HG02840 (cell line): ENCODE data around the gene AP1B1.
"Not testable (repeated sequence)": the region's sequence is repeated elsewhere in the genome, so short reads cannot be mapped to it uniquely, and the experiment has no call there.

Experiments used
- ATAC-seq: cut with Tn5 transposase; IDR thresholded peaks from one replicate; pipeline ENCODE4 v1.9.1; 2021; ENCODE audit warnings: mild to moderate bottlenecking, moderate library complexity, moderate number of reproducible peaks; ENCODE audit not compliant: unreplicated experiment, low FRiP score

AP1B1 gene

DNA sequence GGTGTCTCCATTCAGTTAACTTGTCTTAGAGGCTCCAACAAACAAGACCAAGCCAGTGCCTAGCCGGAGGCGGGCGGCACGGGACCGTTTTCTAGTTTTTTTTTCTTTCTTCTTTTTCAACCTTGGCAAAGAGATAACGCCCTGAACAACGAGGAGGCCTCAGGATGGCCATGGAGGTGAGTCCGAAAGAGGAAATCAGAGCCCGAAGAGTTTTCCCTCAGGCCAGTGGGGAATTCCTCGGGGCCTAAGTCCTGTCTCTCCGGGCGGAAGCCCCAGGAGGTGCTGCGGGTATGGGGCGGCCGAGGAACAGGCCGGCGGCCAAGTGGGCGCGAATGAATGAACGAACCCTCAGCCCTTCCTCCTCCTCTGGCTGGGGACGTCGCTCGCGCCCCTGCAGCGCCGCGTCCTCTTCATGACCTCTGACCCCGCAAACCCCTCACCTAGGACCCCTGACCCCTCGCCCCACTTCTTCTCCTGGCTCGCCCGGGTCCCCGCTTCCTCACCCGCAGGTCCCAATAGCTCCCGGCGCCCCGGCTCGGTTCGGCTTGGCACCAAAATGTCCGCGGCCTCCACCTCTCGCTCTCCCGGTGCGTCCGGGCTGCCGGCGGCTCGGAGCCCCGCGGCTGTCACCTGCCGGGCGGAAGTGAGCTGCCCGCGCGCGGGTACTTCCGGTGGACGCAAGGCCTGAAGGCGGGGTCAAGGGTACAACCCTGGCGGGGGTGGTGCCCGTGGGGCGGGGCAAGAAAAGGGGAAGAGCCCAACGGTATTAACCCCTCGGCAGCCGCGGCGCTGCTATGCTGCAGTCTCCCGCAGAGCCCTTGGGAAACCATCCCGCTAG is at the start of gene AP1B1:
AP1B1 (minus strand) TSS at position 650 of the 838 bp plus-strand sequence. CDS start 21,327 bp downstream, outside the sequence.
- peak; percentile 81 for ATAC-seq

DNA sequence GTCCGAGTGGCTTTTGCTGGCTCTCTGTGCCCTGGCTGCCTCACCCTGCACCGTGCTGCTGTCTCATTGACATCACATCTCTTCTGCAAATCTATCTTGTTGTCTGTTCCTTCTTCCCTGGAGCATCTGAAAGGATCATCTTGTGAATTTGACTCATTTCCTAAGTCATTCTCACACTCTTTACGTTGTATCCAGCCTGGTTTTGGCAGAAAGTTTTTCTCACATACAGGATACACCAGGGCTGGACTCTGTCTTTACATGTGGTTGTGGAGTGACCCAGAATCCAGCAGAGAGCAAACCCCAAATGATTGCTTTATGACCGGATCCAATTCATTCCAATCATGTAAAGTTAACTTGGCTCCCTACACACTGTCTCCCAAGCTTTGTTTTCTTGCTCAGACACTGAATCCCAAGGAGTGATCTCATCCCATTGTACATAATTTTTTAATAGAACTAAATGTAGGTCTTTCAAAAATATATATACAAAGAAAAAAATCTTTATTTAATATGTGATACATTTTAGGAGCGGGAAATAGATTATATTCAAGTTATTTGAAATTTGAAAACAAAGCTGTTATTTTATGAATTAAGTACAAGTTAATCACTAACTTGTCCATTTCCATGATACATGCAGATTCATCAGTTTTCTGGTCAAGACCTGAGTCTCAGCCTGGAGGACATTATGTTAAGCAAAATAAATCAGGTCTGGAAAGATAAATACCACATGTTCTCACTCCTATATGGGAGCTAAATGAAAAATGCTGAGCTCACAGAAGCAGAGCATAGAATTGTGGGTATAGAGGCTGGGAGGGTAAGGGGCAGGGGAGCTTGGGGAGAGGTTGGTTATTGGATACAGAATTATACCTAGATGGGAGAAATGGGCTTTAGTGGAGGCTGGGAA is 47.1 kb upstream of the AP1B1 start:
- no peak for ATAC-seq

DNA sequence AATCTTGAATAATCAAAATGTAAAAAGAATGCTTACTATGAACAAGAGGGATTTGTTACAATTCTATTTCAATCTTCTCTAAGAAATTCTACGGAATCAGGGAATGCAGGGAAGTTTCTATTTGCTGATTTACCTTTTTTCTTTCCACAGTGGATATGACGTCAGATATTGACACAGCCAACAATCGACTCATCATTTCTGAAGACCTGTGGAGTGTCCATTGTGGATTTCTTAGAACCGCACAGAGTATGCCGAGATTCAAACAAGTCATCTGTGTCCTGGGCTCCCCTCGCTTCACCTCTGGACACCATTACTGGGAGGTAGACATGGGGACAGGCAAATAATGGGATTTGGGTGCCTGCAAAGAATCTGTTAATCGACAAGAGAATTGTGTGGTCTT is 45.9 kb upstream of the AP1B1 start:
- no peak for ATAC-seq

DNA sequence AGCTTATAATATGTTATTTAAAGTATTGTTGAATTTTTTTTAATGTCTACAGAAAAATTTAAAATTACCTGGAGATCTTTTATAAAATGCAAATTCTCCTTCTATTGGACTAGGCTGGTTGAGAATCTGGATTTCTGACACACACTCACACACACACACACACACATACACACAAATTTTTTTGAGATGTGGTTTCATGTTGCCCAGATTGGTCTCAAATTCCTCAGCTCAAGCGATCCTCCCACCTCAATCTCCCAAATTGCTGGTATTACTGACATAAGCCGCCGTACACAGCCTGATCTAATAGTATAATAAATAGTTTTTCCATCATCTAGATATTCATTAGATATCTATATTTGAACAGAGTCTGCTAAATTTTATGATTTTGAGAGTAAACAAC is 45.5 kb upstream of the AP1B1 start:
- no peak for ATAC-seq

DNA sequence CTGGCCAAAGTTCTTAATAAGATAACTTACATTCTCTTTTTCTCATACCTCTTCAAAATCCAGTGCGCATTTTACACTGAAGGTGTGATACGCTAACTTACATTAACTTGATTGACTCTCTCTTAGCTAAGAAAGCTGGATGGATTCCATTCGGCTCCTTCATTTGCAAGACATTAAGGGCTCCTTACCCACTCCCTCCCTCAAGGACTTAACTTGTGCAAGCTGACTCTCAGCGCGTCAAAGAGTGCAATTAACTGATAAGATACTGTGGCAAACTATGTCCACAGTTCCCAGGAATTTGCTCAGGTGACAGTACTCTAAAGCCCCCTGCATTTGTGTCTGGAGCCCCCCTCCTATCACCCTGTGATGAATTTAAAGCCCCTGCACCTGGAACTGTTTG is 43.6 kb upstream of the AP1B1 start:
- no peak for ATAC-seq

DNA sequence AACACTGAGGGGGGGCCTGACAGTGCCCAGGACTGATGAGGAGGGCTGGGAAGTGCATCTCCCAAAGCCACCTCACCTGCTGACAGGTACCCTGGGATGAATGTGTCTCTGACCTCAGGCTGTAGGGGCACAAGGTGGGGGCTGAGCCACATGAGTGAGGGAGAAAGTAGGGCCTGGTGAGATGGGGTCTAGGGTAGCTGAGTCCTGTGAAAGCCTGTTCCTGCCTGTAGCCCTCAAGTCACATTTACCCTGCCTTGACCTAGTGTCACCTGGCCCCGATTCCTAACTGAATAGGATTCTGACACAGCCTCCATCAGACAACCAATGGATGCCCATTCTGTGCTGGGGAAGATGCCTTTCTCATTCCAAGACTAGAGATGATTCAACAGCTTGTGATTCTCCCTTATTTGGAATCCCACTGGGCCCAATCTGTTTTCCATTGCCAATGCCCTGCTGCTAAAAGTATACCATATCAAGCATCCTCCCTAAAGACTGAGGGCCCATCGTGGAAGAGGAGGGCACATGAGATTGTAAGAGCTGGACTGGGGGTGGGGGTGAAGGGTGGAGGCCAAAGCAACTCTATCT is 38.9 kb upstream of the AP1B1 start:
- no peak for ATAC-seq

DNA sequence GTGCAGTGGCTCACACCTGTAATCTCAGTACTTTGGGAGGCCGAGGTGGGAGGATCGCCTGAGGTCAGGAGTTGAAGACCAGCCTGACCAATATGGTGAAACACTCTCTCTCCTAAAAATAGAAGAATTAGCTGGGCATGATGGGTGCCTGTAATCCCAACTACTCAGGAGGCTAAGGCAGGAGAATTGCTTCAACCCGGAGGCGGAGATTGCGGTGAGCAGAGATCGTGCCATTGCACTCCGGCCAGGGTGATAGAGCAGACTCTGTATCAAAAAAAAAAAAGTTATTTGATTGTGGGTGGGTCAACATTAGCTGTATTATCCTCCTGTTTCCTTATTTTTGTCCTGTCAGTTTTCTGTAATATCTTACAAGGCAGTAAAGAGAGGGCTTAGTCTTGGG is 38.1 kb upstream of the AP1B1 start:
- ATAC-seq: no peak

DNA sequence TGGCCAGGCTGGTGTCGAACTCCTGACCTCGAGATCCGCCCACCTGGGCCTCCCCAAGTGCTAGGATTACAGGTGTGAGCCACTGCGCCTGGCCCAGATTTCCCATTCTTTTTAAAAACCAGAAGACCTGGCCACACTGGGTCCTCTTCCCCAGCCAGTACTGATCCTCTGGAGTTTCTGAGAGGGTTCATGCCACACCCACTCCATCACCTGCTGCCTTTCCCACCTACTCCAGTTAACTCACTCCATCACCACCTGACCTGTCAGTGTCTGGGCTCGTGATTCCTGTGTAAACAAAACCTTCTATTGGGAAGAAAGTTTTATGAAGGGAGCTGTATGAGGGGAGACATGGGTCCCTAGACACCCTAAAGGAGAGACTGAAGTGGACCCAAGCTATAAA is 30.3 kb upstream of the AP1B1 start:
- not testable (repeated sequence) for ATAC-seq

DNA sequence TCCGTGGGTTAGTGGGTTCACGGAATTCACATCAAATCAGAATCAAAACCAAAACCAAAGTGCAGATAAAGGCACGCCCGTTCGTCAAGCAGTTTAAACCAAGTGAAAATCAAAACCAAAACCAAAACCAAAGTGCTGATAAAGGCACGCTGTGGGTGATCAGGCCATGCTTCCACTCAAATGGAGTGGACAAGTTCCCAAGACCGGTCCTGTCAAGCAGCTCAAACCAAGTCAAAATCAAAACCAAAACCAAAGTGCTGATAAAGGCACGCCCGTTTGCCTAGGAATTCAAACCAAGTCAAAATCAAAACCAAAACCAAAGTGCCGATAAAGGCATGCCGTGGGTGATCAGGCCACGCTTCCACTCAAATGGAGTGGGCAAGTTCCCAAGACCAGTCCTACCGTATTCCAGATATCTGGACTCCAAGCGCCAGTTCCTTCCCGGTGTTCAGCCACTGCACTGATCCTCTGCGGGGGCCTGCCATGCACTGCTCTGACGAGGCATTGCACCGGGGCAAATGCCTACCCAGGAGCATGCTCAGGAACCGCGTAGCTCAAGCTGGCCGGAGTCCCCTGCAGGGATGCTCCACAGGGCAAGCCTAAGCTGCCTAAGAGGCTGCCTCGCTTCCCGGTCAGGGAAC is 26.7 kb upstream of the AP1B1 start:
- not testable (repeated sequence) for ATAC-seq

DNA sequence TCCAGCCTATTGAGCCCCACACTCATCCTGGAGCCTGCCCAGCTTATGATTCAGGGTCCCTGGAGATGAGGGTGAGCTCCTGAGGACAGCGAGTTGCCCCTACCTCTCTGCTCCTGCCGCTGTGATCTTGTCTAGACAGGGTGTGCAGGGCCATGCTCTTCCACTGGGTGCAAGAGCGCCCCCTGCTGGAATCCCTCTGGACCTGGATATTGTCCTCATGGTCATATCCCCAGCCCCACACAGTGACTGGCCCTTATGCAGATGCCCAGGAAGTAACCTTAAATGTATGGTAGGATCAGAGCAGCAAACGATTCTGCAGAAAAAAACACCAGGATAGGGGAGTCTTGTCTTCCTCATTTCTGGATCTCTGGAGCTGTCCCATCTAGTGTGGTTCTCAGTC is 24.4 kb upstream of the AP1B1 start:
- not testable (repeated sequence) for ATAC-seq

DNA sequence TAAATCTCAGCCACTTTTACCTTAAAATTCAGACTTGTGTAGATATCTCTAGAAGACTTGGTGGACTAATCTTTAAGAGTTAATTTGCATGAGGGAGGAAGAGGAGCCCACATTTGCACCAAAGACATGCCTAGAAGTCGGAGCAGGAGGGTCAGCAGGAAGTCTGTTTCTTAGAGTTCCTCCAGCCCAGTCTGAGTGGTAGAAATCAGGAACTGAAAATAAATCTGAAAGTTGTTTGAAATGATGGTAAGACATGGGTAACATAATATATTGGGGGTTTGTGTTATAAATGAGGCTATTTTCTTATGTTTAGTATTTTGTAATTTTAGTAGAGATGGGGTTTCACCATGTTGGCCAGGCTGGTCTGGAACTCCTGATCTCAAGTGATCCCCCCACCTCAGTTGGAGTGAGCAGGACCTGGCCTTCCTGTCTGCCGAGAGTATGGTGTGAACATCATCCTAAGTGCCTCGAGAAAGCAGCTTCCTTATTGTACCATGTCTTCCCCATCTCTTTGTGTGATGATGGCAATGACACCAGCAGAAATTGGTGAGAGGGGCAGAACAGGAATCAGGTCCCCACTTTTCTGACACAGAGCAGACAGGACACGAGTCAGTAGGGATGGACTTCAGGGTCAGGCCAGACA is 23.3 kb upstream of the AP1B1 start:
- ATAC-seq: peak; percentile 50

DNA sequence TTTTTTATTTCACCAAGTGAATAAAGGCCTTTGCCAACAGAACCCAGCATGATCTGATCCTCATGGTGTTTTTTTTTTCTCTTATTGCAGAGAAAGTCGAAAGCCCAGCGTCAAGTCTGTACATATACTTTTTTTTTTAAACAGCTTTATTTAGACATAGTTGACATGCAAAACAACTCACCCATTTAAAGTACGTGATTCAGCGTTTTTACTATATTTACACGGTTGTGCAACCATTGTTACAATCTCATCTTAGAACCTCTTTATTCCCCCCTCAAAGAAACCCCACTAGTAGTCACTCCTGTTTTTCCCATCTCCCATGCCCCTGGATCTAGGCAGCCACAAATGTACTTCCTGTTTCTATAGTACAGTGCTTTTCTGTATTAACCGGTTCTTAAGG is 20.6 kb upstream of the AP1B1 start:
- no peak for ATAC-seq

DNA sequence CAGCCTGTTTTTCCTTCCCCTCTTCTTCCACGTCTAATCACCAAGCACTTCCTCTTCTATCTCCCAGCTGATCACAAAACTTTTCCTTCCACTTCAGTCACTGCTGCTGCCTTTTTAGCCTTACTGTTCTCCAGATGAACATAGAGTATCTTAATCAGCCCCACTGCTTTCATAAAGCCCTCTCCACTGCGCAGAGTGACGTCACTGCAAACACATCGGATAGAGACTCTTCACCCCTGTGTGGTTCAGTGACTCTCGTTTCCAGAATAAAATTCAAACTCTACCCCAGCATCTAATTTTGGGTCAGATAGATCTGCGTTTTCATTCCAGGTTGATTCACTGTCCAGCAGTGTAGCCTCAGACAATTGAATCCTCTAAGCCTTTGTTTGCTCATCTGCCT is 13.2 kb upstream of the AP1B1 start:
- ATAC-seq: not testable (repeated sequence)

DNA sequence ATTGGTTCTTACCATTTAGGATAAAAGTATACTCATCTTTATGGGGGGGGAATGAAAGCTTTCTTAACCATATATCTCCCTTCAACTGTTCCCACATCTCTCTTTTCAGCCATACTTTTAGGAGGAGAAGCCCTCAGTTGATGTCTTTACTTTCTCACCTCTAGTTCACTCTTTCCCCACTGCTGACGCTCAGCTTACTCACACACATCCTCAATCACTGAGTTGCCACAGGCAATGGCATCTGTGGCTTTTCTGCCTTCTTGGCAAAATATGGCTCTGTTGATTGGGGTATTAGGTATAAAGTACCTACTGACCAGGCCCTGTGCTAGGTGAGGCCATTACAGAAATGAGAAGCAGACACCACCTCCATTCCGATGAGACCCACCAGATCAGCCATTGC is 12.2 kb upstream of the AP1B1 start:
- no peak for ATAC-seq

DNA sequence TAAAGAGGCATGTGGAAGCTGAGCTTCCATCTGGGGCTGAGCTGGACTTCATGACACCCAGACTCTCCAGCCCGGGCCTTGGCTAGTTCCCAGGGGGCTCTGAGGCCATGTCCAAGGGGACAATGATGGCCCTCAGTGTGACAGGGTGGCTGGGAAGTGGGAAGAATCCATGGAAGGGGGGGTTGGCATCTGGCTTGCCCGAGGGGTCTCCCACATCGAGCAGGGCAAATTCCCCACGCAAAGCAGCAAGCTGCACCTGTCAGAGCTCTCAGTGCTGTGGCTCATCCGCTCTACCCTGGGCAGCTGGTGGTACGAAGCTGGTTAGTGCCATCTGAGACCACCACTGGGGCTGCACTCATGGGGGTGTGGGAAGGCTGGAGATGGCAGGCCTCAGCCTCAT is 9.4 kb upstream of the AP1B1 start:
- ATAC-seq: no peak

DNA sequence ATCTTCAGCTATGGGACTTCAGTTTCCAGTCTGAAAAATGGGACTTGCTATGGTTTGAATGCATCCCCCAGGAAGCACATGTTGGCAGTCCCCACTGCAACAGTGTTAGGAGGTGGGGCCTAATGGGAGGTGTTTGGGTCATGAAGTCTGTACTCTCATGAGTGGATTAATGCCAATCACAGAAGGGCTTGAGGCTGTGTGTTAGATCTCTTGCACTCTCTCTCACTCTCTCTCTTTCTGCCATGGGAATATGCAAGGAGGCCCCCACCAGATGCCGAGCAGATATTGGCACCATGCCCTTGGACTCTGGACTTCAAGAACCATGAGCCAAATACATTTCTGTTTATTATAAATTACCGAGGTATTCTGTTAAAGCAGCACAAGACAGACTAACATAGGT is 7.8 kb upstream of the AP1B1 start:
- ATAC-seq: no peak

DNA sequence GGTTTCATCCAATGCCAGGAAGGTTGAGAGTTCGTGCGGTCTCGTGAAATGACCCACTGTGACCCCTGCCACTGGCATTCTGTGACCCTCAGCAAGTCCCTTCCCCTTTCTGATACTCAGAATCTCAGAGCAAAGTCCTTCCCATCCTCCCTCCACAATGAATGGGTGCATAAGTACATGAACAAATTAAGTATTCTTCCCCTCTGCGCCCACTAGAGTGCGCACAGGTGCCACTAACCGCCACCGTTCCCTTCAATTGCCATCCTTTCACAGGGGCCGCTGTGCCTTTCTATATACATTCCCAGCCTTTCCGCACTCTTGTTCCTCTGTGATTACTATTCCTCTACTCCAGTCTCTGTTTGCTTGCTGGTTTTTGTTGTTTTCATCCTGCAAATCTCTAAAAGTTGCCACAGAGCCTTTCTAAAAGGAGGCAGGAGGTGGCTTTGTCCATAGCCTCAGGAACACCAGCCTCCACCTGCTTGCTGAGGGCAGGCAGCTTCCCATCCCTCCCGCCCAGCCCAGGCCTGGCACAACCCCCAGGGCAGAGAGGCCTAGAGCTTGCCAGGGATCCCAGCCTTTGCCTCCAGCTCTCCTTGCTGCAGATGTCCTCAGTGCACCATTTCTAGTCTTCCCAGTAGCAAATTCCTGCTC is 6.7 kb upstream of the AP1B1 start:
- ATAC-seq: no peak

DNA sequence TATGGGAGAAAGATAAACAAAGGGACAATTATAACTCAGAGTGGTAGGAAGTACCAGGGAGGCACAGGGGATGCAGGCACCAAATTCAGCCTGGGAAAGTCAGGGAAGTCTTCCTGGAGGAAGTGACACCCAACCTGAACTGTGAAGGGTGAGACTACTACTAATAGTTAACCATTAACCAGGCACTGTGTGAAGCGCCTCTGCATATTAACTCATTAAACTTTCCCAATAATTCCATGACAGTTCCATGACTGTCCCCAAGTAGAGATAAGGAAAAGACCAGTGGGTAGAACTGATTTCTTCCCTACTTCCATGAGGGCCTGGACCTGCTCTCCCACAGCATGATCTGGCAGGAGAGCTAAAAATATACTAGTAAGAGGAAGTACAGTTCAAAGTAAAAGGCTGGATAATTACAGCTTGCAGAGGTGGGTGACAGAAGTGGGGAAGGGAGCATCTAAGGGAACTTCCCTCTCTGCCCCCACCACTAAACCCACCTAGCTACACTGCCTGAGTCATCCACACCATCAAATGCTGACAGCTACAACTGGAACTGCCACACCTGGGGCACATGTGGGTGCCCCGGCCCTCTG is 4.7 kb upstream of the AP1B1 start:
- ATAC-seq: no peak

DNA sequence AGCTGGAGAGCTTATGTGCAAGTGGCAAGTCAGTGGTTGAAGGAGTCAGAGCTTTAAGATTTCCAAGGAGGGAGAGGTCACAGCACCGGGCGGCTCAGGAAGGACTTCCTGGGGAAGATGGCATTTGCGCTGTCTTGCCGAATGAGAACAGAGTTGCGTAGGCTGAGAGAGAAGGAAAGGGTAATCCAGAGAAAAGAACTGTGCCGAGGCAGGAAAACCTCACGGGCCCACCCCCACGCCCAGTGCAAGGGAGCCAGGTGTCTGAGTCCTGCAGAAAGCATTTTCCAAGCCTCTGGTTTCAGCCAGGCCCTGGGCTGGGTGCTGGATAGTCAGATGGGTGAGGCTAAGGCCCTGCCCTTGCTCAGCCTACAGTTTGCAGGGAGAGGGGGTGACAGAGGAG is 3.2 kb upstream of the AP1B1 start:
- no peak for ATAC-seq
